HG03159 (cell line): ENCODE data around the gene MMP13.
"Not testable (repeated sequence)": the region's sequence is repeated elsewhere in the genome, so short reads cannot be mapped to it uniquely, and the experiment has no call there.

Source experiments
- ATAC-seq: cut with Tn5 transposase; IDR thresholded peaks from one replicate; pipeline ENCODE4 v1.9.1; 2021; ENCODE audit warnings: mild to moderate bottlenecking, moderate library complexity; ENCODE audit not compliant: unreplicated experiment

Gene MMP13

GRCh38 chr11:102955624-102956023 is at the start of gene MMP13:
TSS of gene MMP13 (minus strand) at chr11:102955732. CDS start at chr11:102955705, 27 bp downstream.
- ATAC-seq = no peak

- ATAC-seq = not testable (repeated sequence)
These were observed 48.7 kb upstream of the MMP13 start for GRCh38 chr11:103004234-103004633.

GRCh38 chr11:102994105-102994504 is 38.6 kb upstream of the MMP13 start:
- ATAC-seq = no peak

DNA sequence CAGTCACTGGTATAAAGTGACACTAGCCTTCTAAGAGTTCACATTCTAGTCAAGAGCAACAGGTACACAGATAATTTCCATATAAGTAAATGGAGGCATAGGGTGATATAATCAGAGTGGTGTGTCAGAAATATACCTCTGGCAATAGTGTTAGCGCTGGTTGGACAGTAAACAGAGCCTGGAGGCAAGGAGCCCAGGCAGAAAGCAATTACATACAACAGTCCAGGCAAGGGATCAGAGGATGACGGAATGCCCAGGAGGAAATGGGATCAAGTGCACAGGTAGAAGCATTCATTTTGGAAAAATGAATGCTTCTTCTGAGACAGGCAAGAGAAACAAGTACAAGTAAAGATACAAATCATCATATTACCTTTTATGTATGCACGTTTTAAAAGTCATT is 36.2 kb upstream of the MMP13 start:
- no peak for ATAC-seq

DNA sequence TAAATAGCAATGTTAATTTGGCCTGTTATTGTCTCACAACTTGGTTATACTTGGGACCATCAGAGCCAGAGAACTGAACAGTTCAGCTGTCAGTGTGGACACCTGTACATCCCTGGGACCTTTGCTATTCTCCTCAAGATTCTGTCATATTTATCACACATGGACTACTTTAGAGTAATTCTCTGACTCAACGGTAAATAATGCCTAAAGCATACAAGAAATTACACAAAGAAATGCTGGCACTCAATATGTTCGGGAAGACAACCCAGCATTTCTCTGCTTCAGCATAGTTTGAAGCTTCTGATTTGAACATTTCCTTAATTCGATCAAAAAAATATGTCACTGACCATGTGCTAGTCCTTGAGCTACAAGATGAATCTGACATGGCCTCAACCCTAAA is 34.6 kb upstream of the MMP13 start:
- ATAC-seq = no peak

DNA sequence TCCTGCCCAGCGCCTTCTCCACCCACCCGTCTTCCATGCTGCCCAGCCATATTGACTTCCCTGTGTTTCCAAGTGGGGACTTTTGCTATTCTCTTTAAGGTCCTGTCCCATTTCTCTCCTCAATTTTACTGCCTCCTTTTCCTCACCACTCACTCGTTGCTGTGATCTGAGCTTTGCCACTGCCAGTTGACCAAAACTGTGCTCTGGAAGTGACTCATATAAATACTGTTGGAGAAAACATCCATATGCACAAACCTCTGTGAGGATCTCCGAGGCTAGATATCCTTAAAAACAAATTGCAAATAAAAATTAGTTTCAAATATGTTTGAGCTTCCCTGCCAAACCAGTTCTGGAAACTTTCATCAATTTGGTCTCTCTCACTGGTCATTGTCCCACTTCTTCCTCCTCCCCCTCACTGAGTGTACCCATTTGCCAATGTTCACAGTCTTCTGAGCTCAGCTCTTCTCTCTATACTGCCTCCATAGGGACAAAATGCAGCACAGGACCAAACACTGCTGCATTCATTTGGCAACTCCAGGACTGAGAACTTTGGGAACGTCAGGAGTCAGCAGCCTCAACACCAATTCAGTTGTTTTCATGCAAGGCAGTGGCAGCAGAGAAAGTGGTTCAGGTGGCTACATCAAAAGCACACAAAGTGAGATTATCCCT is 34.0 kb upstream of the MMP13 start:
- no peak for ATAC-seq

GRCh38 chr11:102986815-102987214 is 31.3 kb upstream of the MMP13 start:
- ATAC-seq = no peak

GRCh38 chr11:102985850-102986249 is 30.3 kb upstream of the MMP13 start:
- no peak for ATAC-seq

- no peak for ATAC-seq
These were observed 28.0 kb upstream of the MMP13 start for GRCh38 chr11:102983486-102983885.

DNA sequence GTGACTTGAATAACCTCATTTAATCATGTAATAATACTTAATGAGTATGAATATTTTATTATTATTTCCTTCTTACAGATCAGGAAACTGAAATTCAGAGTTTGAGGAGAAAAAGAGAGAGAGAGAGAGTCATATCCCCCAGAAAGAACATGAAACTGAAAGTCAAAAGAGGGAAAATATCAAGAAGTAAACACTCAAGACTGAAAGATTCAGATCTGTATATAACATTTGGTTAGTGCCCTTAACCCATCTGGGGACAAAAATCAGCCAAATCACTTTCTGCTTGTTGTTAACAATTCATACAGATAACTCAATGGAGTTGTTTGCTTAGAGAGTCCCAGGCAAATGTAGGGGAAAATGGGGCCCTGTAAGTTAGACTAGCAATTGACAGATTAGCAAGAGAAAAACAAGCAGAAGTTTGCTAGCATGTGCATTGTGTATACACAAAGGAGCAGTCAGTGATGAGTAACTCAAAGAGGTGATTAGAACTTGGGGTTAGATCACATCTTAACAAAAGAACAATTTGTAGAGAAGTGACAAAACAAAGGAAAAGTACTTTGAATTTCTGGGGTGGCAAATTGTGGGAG is 25.9 kb upstream of the MMP13 start:
- peak; percentile 72 for ATAC-seq

GRCh38 chr11:102974552-102975280 is 19.2 kb upstream of the MMP13 start:
- no peak for ATAC-seq

DNA sequence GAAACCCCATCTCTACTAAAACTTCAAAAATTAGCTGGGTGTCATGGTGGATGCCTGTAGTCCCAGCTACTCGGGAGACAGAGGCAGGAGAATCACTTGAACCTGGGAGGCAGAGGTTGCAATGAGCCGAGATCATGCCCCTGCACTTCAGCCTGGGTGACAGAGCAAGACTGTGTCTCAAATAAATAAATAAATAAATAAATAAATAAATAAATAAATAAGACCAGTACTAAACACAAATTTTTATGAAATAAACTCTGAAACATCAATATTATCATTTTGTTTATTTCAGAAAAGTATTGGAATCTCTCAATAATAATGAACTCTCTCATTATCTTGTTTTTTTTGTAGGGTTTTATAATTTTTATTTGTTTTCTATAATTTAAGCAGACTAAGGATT is 18.2 kb upstream of the MMP13 start:
- ATAC-seq = not testable (repeated sequence)

DNA sequence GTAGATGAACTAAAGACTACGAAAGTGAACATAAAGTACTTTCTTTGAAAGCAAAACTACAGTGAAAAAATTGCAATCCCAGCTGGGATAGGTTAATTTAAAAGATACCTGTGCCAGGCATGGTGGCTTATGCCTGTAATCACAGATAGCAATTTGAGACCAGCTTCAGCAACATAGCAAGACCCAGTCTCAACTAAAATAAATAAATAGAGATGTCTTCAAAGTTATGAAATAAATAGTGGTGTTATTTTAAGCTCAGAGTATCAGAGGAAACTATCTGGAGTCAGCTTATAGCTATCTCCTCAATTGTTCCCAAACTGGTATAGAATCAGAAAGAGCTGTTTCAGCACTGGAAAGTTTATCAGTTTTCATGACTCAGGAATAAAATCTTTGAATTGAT is 17.3 kb upstream of the MMP13 start:
- ATAC-seq = no peak

DNA sequence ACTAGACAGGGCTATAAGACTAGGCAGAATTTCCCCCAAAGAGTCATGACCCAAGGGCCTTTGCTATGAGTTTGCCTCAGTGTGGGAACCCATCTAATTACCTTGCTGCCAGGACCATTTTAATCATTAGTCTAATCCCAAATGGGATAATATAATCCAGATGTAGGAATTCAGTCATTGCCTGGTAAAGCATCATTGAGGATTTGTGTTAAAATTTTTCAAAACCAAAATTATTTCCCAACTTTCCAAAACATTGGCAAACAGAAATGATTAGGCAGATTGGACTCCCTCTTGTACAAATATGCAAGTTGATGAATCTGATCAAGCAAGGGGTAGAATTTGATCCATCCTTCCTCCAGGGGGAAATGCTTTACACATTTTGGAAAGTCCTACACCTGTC is 16.2 kb upstream of the MMP13 start:
- no peak for ATAC-seq

GRCh38 chr11:102967497-102967896 is 12.0 kb upstream of the MMP13 start:
- no peak for ATAC-seq

GRCh38 chr11:102966011-102966410 is 10.5 kb upstream of the MMP13 start:
- ATAC-seq = no peak

DNA sequence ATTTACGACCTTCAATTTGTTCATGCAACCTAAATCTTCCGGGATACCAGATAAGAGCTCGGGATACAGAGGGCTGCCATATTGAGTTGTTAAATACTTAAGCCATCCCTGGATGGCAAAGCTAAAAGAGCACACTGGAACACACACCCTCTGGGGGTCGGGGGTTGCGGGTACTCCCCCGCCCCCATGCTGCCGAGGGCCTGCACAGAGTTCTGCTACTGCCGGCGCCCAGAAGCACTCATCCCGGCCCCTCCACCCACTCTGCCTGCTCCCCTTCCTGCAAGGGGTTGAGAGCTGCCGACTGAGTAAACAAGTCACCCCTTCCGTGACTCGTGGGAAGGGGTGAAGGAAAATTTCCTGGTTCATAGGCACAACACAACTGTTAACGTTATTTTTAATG is 9.3 kb upstream of the MMP13 start:
- ATAC-seq = no peak

GRCh38 chr11:102957953-102958352 is 2.4 kb upstream of the MMP13 start:
- ATAC-seq = no peak

- ATAC-seq = no peak
These were observed 4.9 kb downstream of the MMP13 start for GRCh38 chr11:102950622-102951081.

DNA sequence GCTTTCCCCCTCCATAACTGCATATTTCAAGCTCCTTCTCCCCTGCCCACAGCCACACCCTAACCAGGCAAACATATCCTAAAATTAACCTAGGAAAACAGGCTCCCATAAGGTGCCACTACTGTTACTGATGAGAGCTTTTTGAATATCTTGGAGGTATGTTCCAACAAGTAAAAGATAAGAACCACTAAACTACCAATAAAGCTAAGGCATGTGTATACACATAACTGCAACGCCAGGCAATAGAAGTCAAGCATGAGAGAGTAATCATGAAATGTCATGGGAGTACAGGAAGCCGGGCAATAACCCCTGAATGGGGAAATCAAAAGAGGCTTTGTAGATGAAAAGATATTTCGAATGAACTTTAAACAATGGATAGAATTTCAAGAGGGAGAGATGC is 9.3 kb downstream of the MMP13 start:
- no peak for ATAC-seq

DNA sequence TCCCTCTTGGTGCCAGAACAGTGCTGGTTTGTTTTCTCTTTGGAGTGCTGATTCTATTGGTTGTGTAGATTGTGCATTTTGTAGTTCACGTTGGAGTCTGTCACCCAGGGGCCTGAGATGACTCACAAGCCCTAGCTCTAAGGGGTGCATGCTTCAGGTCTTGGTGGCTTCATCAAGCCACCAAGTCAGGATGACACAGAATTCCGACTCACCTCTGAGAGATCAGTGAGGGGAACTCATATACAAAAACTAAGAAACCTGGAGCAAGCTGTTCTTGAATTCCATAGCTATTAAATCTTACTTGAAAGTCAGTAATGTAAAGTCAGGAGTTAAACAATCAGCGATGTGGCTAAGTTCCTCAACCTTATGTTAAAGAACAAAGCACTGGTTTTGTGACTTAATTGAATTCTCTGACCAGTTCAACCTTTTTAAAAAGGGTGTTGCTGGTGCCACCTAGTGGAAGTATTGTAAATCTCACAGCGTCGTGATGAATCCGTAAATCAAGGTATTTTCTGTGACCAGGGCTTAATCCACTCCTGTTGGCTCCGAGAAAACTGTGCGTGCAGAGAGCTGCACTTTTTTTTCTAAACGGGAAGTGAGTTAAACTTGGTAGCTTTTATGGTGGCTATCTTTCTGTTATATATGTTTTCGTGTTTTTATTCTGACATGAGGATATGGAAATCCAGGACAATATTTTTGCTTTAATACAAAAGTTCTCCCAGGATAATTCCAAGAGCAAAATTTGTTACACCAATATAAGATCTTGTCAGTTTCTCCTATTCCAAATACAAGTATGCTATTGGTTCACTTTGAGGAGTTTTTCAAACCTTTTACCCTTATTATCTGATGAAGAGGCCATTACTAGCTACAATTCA is 14.6 kb downstream of the MMP13 start:
- peak; percentile 92 for ATAC-seq
